IMR-90 (cell line): ENCODE results near the gene GCNT4. TPM values are rescaled to one million over a fixed set of nuclear protein-coding genes. Genes with fewer than 3 reads are reported as not detected.
A peak's percentile ranks its signal among the peaks of the same experiment; 100 is the strongest.

Experiments used
- ATAC-seq: fragments of 200-7000 bp; cut with Tn5 transposase; 2 replicates; pipeline ENCODE4 v1.9.1; 2020; ENCODE audit warnings: low read depth, mild to moderate bottlenecking, moderate library complexity
- BruUV-seq: library from RNA; stranded (reverse); fragments of 400-500 nt; replicated peaks from 2 replicates; lab custom pipeline; 2021; lab: Mats Ljungman, UMichigan
- CTCF ChIA-PET: fragments of 300-600 bp; formaldehyde crosslinking; extraction: SDS; loops from one replicate; lab custom pipeline; 2021; ENCODE audit warnings: antibody characterized with exemption; lab: Yijun Ruan, JAX
- POLR2A ChIA-PET: fragments of 300-600 bp; sonication (Branson Sonifier 250); formaldehyde crosslinking; loops from one replicate; lab custom pipeline; 2022; ENCODE audit warnings: antibody characterized with exemption; ENCODE audit not compliant: unreplicated experiment; lab: Charles Lee
- DNase-seq: peaks from one replicate; pipeline ENCODE4 v3.0.0; 2013
- H2AFZ ChIP-seq: replicated peaks from 2 replicates; pipeline ENCODE3; 2013; ENCODE audit warnings: low read length, mild to moderate bottlenecking; ENCODE audit not compliant: poor library complexity
- H2AK5ac ChIP-seq: 2 replicates; pipeline ENCODE4 v1.6.1; 2013; ENCODE audit warnings: low read depth, low read length, inconsistent platforms
- H2AK9ac ChIP-seq: replicated peaks from 2 replicates; pipeline ENCODE3; 2013; ENCODE audit warnings: mild to moderate bottlenecking, low read depth, low read length, moderate library complexity; ENCODE audit not compliant: poor library complexity
- H2BK120ac ChIP-seq: 2 replicates; pipeline ENCODE4 v1.6.1; 2013; ENCODE audit warnings: low read depth, low read length, inconsistent platforms
- H2BK15ac ChIP-seq: 3 replicates; pipeline ENCODE4 v1.6.1; 2013; ENCODE audit warnings: low read depth, low read length, inconsistent platforms
- H2BK20ac ChIP-seq: 2 replicates; pipeline ENCODE4 v1.6.1; 2013; ENCODE audit warnings: low read depth, mild to moderate bottlenecking, inconsistent platforms, low read length, moderate library complexity
- H2BK5ac ChIP-seq: 2 replicates; pipeline ENCODE4 v1.6.1; 2013; ENCODE audit warnings: mild to moderate bottlenecking, low read depth, low read length, inconsistent platforms; ENCODE audit not compliant: poor library complexity, severe bottlenecking
- H3K14ac ChIP-seq: replicated peaks from 2 replicates; pipeline ENCODE4 v1.6.1; 2013; ENCODE audit warnings: low read depth, low read length, inconsistent platforms
- H3K18ac ChIP-seq: 2 replicates; pipeline ENCODE4 v1.6.1; 2013; ENCODE audit warnings: low read depth, low read length, control low read depth
- H3K23ac ChIP-seq: 2 replicates; pipeline ENCODE4 v1.6.1; 2013; ENCODE audit warnings: low read depth, low read length, inconsistent platforms
- H3K27ac ChIP-seq: 2 replicates; pipeline ENCODE4 v1.5.1; 2013; ENCODE audit warnings: mild to moderate bottlenecking, control low read depth, low read length; ENCODE audit not compliant: insufficient read depth
- H3K27me3 ChIP-seq: 2 replicates; pipeline ENCODE4 v1.6.1; 2013; ENCODE audit warnings: low read length; ENCODE audit not compliant: control insufficient read depth, insufficient read depth
- H3K36me3 ChIP-seq: 2 replicates; pipeline ENCODE4 v1.6.1; 2013; ENCODE audit warnings: low read length, mixed read lengths; ENCODE audit not compliant: control insufficient read depth, insufficient read depth
- H3K4ac ChIP-seq: 2 replicates; pipeline ENCODE4 v1.6.1; 2013; ENCODE audit warnings: low read depth, low read length, inconsistent platforms
- H3K4me1 ChIP-seq: 2 replicates; pipeline ENCODE4 v1.6.1; 2013; ENCODE audit warnings: low read length, mixed read lengths; ENCODE audit not compliant: control insufficient read depth, insufficient read depth
- H3K4me2 ChIP-seq: 2 replicates; pipeline ENCODE4 v1.6.1; 2013; ENCODE audit warnings: low read depth, mild to moderate bottlenecking, control low read depth, low read length, moderate library complexity
- H3K4me3 ChIP-seq: 2 replicates; pipeline ENCODE4 v1.5.1; 2013; ENCODE audit warnings: low read depth, mild to moderate bottlenecking, control low read depth, low read length, moderate library complexity; ENCODE audit not compliant: insufficient read depth
- H3K56ac ChIP-seq: 2 replicates; pipeline ENCODE4 v1.6.1; 2013; ENCODE audit warnings: low read length, inconsistent platforms; ENCODE audit not compliant: insufficient read depth; ENCODE audit errors: extremely low read depth
- H3K79me1 ChIP-seq, 2 experiments: 2 replicates each; pipeline ENCODE4 v1.6.1; 2013; ENCODE audit warnings: low read length in 2 of 2, inconsistent platforms in 1 of 2, low read depth in 1 of 2
- H3K9ac ChIP-seq: 2 replicates; pipeline ENCODE4 v1.6.1; 2013; ENCODE audit warnings: low read depth, low read length, control low read depth
- H3K9me1 ChIP-seq: 2 replicates; pipeline ENCODE4 v1.6.1; 2013; ENCODE audit warnings: low read length, inconsistent platforms; ENCODE audit not compliant: insufficient read depth
- H3K9me3 ChIP-seq: 2 replicates; pipeline ENCODE4 v1.6.1; 2013; ENCODE audit warnings: low read length; ENCODE audit not compliant: control insufficient read depth, insufficient read depth
- H4K20me1 ChIP-seq: 2 replicates; pipeline ENCODE4 v1.6.1; 2013; ENCODE audit warnings: low read length, inconsistent platforms; ENCODE audit not compliant: insufficient read depth
- H4K5ac ChIP-seq: 2 replicates; pipeline ENCODE4 v1.6.1; 2013; ENCODE audit warnings: mild to moderate bottlenecking, low read depth, low read length, control low read depth
- H4K8ac ChIP-seq, 2 experiments: 2 replicates each; pipeline ENCODE4 v1.6.1; 2013; ENCODE audit warnings: low read depth in 2 of 2, low read length in 2 of 2, control low read depth in 1 of 2, inconsistent platforms in 1 of 2
- H4K91ac ChIP-seq: 2 replicates; pipeline ENCODE4 v1.6.1; 2013; ENCODE audit warnings: low read depth, low read length, inconsistent platforms; ENCODE audit not compliant: insufficient read depth
- CTCF ChIP-seq: conservative IDR thresholded peaks from 2 replicates; pipeline ENCODE4 v1.5.1; 2012; ENCODE audit warnings: mild to moderate bottlenecking, low read depth, low read length, improper control_type of control experiment
- MAZ ChIP-seq: IDR thresholded peaks from 2 replicates; pipeline ENCODE4 v1.6.1; 2012; ENCODE audit warnings: low read depth, mild to moderate bottlenecking, low read length, improper control_type of control experiment, moderate library complexity, borderline replicate concordance
- MXI1 ChIP-seq: IDR thresholded peaks from 2 replicates; pipeline ENCODE4 v1.6.1; 2012; ENCODE audit warnings: low read depth, mild to moderate bottlenecking, low read length, moderate library complexity, borderline replicate concordance
- NFE2L2 ChIP-seq: fragments of 150-350 bp; IDR thresholded peaks from 2 replicates; pipeline ENCODE4 v1.6.1; 2016; ENCODE audit warnings: low read depth, mild to moderate bottlenecking, low read length
- POLR2A ChIP-seq: IDR thresholded peaks from 2 replicates; pipeline ENCODE4 v1.6.1; 2012; ENCODE audit warnings: mild to moderate bottlenecking, low read depth, low read length
- RCOR1 ChIP-seq: IDR thresholded peaks from 2 replicates; pipeline ENCODE4 v1.6.1; 2012; ENCODE audit warnings: mild to moderate bottlenecking, low read length, improper control_type of control experiment; ENCODE audit not compliant: insufficient replicate concordance
- WGBS, 2 experiments: methylation state at CpG; one replicate each; pipeline versions ENCODE4 v1.1.5 to v1.1.7; 2013; ENCODE audit warnings: missing lambda C conversion rate in 2 of 2; ENCODE audit not compliant: insufficient read length in 1 of 2; ENCODE audit errors: extremely low coverage in 2 of 2; 5-methylcytosine and 5-hydroxymethylcytosine counted together
- dilution Hi-C: fragments of 300-500 bp; cut with HindIII; formaldehyde crosslinking; loops from one replicate; pipeline ENCODE4 v1.14.3; 2018; ENCODE audit warnings: low sequenced_read_pairs; ENCODE audit not compliant: unreplicated experiment
- in situ Hi-C: fragments of 300-500 bp; cut with MboI; formaldehyde crosslinking; loops from 3 replicates; pipeline ENCODE4 v1.14.3; 2019; ENCODE audit warnings: low sequenced_read_pairs, inconsistent platforms, mixed read lengths
- intact Hi-C: fragments of 100-400 bp; cut with micrococcal nuclease; formaldehyde crosslinking; loops from 2 replicates; pipeline ENCODE4 v1.10.0; 2022
- polyA plus RNA-seq, 3 experiments: library from polyadenylated mRNA; depleted of rRNA; stranded (reverse); fragments of >200 nt; gene quantifications; 2 replicates each; pipeline ENCODE4 v1.2.3, GENCODE V29; 2012; ENCODE audit warnings: low replicate concordance in 1 of 3
- total RNA-seq: library from RNA; depleted of rRNA; stranded (reverse); fragments of >200 nt; gene quantifications from 2 replicates; pipeline ENCODE4 v1.2.3, GENCODE V29; 2012

GCNT4 gene
- total and polyA plus RNA-seq, 2 of the 4 experiments (the other 2 are of a cell fraction), result 0.46 to 1.8 TPM

- H4K20me1 ChIP-seq, result no peaks in the 10 kb centered on the region
- intact Hi-C loops (no loop called here), in situ Hi-C loops (no loop called here), dilution Hi-C loops (no loop called here)
- POLR2A ChIA-PET, result no interaction called here
- no peaks in the 10 kb centered on the region for H3K27me3 ChIP-seq
- H3K9ac ChIP-seq, result no peak overlapping the region
- H3K79me1 ChIP-seq, result peaks cover 4 to 6% of the 10 kb centered on the region in 2 experiments; a peak in 1 of 4 replicates
- no peaks in the 10 kb centered on the region; the same call in 1 of the 2 replicates for H3K9me1 ChIP-seq
- no peak overlapping the region for H2BK120ac ChIP-seq
- no peak for TF ChIP-seq RCOR1
- no peak for TF ChIP-seq POLR2A
- no peak for TF ChIP-seq MAZ
- TF ChIP-seq MXI1, result no peak
- TF ChIP-seq CTCF, result no peak
- TF ChIP-seq NFE2L2, result no peak
- no peaks in the 10 kb centered on the region; the same call in 1 of the 2 replicates for H3K4me1 ChIP-seq
- CTCF ChIA-PET, result no interaction called here
- peak overlapping the region; percentile 37; the same call in 1 of the 2 replicates for H3K27ac ChIP-seq
- DNase-seq (no peak), ATAC-seq (peak; percentile 64)
- no peak overlapping the region for H3K56ac ChIP-seq
- no peak overlapping the region for H4K8ac ChIP-seq
- H2AK5ac ChIP-seq, result no peak overlapping the region
- H3K36me3 ChIP-seq, result no peaks in the 10 kb centered on the region; the same call in 1 of the 2 replicates
- no peak overlapping the region for H4K5ac ChIP-seq
- H3K4me2 ChIP-seq, result no peak overlapping the region
- no peak overlapping the region for H2AK9ac ChIP-seq
- H2AFZ ChIP-seq, result no peak overlapping the region
- WGBS, 2 experiments, result no CpG with 5 or more reads among the region's 3 CpGs
- no peak overlapping the region for H2BK20ac ChIP-seq
- H4K91ac ChIP-seq, result no peak overlapping the region
- H3K18ac ChIP-seq, result no peak overlapping the region
- H3K23ac ChIP-seq, result no peak overlapping the region
- H2BK5ac ChIP-seq, result no peak overlapping the region
- no peak overlapping the region for H2BK15ac ChIP-seq
- no peak overlapping the region for H3K4ac ChIP-seq
- H3K9me3 ChIP-seq, result no peaks in the 10 kb centered on the region
- BruUV-seq, result no TSS peak
- H3K14ac ChIP-seq, result no peak overlapping the region
- no peak overlapping the region for H3K4me3 ChIP-seq
Measured at GRCh38 chr5:75031366-75031765, 21.0 kb downstream of the GCNT4 start.
